ENCODE data around the gene DLL3.

Gene DLL3

DNA sequence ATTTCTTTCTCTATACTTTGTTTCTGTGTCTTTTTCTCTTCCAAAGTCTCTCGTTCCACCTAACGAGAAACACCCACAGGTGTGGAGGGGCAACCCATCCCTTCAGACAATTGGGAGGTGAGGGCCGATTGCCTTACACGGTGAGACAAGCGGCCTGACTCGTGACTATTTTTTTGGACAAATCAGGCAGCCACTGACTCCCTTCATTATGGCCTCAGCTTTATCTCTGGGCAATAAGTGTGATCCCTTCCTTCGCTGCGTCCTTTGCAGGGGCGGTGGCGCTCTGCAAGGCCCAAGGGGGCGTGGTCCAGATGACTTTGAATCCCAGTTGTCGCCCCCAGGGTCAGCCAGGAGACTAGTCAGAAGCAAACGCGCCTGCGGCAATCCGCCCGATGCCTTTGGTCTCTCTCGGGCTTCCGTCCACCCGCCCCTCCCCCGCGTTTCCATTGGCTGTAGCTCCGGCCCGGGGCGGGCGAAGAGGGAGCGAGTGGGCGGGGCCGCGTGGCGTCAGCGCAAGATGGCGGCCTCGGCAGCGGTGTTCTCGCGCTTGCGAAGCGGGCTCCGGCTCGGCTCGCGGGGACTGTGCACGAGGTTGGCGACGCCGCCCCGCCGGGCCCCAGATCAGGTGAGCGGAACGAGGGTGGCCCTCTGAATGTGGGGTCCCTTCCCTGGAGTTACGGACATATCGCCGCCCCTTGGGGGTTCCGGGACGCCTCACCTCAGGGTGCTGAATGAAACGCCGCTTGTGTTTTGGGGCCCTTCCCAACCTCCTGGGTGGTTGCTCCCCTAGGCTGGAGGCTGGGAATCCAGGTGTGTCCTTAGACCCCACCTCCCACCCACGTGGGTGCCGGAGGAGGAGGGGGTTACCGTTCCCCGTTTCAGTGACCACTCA, 18.2 kb upstream of the DLL3 start, which contains the start of gene TIMM50 (continued):
- no peak for TF ChIP-seq ZNF426 (tag by site-specific recombination; IDR thresholded peaks at IDR 0.05)
- peak; percentile 88 for TF ChIP-seq ZNF362 (tag by site-specific recombination; IDR thresholded peaks at IDR 0.05)
- TF ChIP-seq HOXD13 (CRISPR knock-in tag; IDR thresholded peaks at IDR 0.05; ENCODE audit: borderline replicate concordance), result no peak
- TF ChIP-seq ZNF157 (tag by site-specific recombination; IDR thresholded peaks at IDR 0.05), result no peak
- no peak for TF ChIP-seq PRDM2 (tag by site-specific recombination; IDR thresholded peaks at IDR 0.05; ENCODE audit: borderline replicate concordance)
- TF ChIP-seq, protein P1, sequence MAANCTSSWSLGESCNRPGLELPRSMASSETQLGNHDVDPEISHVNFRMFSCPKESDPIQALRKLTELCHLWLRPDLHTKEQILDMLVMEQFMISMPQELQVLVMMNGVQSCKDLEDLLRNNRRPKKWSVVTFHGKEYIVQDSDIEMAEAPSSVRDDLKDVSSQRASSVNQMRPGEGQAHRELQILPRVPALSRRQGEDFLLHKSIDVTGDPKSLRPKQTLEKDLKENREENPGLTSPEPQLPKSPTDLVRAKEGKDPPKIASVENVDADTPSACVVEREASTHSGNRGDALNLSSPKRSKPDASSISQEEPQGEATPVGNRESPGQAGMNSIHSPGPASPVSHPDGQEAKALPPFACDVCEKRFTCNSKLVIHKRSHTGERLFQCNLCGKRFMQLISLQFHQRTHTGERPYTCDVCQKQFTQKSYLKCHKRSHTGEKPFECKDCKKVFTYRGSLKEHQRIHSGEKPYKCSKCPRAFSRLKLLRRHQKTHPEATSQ (tag by site-specific recombination; IDR thresholded peaks at IDR 0.05), result peak; percentile 78; the same call in 1 of the 2 replicates
- no peak for TF ChIP-seq ZNF155 (tag by site-specific recombination; IDR thresholded peaks at IDR 0.05)
- no peak; the same call in 1 of the 2 replicates for TF ChIP-seq ZBTB1 (tag by site-specific recombination; IDR thresholded peaks at IDR 0.05)
- no peak for TF ChIP-seq ZNF341 (tag by site-specific recombination; IDR thresholded peaks at IDR 0.05; ENCODE audit: low read depth)
- TF ChIP-seq ZNF302 (tag by site-specific recombination; IDR thresholded peaks at IDR 0.05; ENCODE audit: low read depth), result no peak
- TF ChIP-seq ZNF585B (tag by site-specific recombination; IDR thresholded peaks at IDR 0.05), result no peak; the same call in 1 of the 2 replicates
- TF ChIP-seq ZNF280D (tag by site-specific recombination; IDR thresholded peaks at IDR 0.05), result no peak
- TF ChIP-seq ZNF624 (tag by site-specific recombination; IDR thresholded peaks at IDR 0.05), result no peak
- peak; percentile 82; the same call in 1 of the 2 replicates for TF ChIP-seq BCL11B (tag by site-specific recombination; IDR thresholded peaks at IDR 0.05; ENCODE audit: low read depth)
- TF ChIP-seq SP3 (tag by site-specific recombination; IDR thresholded peaks at IDR 0.05), result peak; percentile 100
- peak; percentile 75; the same call in 1 of the 2 replicates for TF ChIP-seq SCRT1 (tag by site-specific recombination; IDR thresholded peaks at IDR 0.05; ENCODE audit: borderline replicate concordance)
- no peak; the same call in 1 of the 2 replicates for TF ChIP-seq TRIM28 (IDR thresholded peaks at IDR 0.05; ENCODE audit: borderline replicate concordance, low read length)
- peak; percentile 52 for TF ChIP-seq ZSCAN30 (tag by site-specific recombination; IDR thresholded peaks at IDR 0.05)
- no peak for TF ChIP-seq ZNF350 (tag by site-specific recombination; IDR thresholded peaks at IDR 0.05)
- TF ChIP-seq ZNF510 (tag by site-specific recombination; IDR thresholded peaks at IDR 0.05; ENCODE audit: insufficient replicate concordance), result no peak
- TF ChIP-seq ZNF600 (tag by site-specific recombination; IDR thresholded peaks at IDR 0.05), result 0 out of 2 replicates have a peak, but pooled peaks have one; percentile 35
- no peak for TF ChIP-seq ZNF670 (tag by site-specific recombination; IDR thresholded peaks at IDR 0.05; ENCODE audit: low read depth)
- TF ChIP-seq, protein P2, sequence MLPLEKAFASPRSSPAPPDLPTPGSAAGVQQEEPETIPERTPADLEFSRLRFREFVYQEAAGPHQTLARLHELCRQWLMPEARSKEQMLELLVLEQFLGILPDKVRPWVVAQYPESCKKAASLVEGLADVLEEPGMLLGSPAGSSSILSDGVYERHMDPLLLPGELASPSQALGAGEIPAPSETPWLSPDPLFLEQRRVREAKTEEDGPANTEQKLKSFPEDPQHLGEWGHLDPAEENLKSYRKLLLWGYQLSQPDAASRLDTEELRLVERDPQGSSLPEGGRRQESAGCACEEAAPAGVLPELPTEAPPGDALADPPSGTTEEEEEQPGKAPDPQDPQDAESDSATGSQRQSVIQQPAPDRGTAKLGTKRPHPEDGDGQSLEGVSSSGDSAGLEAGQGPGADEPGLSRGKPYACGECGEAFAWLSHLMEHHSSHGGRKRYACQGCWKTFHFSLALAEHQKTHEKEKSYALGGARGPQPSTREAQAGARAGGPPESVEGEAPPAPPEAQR (tag by site-specific recombination; IDR thresholded peaks at IDR 0.05), result peak; percentile 16; the same call in 1 of the 2 replicates
- no peak for TF ChIP-seq ZFP41 (tag by site-specific recombination; IDR thresholded peaks at IDR 0.05; ENCODE audit: borderline replicate concordance)
- TF ChIP-seq ZNF776 (tag by site-specific recombination; IDR thresholded peaks at IDR 0.05; ENCODE audit: borderline replicate concordance), result no peak
- 0 out of 2 replicates have a peak, but pooled peaks have one; percentile 43 for TF ChIP-seq WT1 (tag by site-specific recombination; IDR thresholded peaks at IDR 0.05)
